ENCODE results near the gene CBLB. TPM values are rescaled to one million over a fixed set of nuclear protein-coding genes. Genes with fewer than 3 reads are reported as not detected.
A peak's percentile ranks its signal among the peaks of the same experiment; 100 is the strongest.

Gene CBLB
- total RNA-seq, 1 experiment from 2014 or later: 6.5 TPM

DNA sequence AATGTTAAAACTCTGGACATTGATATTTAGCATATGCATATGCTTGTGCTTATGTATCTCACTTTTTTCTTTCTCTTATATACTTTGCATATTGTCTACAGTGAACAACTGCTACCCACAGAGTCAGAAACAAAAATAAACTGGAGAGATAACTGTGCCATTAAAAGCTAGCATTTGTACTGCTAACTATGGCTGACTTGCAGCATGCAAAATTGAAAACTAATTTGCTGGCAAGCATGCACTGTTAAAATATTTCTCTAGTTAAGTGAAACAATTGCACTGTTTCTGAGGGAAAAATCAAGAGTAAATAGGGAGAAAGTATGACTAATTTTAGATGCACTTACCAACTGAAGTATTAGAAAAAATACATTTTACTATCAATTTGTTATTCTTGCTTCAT lies 177.8 kb downstream of the CBLB start:
- Histone ChIP-seq H3K4me3 (ENCODE audit: insufficient read depth, low read depth, low read length) (no peak overlapping the region), H3K36me3 (replicated peaks; ENCODE audit: control insufficient read depth, insufficient read depth, low read length) (peaks cover 2% of the 10 kb centered on the region; the same call in 1 of the 2 replicates), H3K27me3 (ENCODE audit: control insufficient read depth, insufficient read depth, low read length) (no peaks in the 10 kb centered on the region)
- DNase-seq: no peak

DNA sequence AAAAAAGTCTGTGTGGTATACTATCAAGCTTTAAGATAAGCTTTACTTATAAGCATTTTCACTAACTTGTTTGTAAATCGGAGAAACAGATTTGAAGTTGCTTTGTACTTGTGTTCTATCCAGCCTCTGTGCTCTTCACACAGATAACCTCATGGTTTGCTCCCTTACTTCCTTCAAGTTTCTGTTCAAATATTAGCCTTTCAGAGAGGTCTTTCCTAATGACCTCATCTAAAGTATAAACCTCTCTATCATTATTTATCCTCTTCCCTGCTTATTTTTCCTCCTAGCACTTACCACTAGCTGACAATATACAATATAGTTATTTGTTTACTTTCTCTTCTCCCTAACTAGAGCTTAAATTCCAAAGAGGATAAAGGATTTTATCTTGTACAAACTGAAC lies 180.0 kb downstream of the CBLB start:
- Histone ChIP-seq H3K4me3 (ENCODE audit: insufficient read depth, low read depth, low read length) (no peak overlapping the region), H3K27me3 (ENCODE audit: control insufficient read depth, insufficient read depth, low read length) (no peaks in the 10 kb centered on the region), H3K36me3 (replicated peaks; ENCODE audit: control insufficient read depth, insufficient read depth, low read length) (peaks cover 2% of the 10 kb centered on the region; the same call in 1 of the 2 replicates)
- no peak for DNase-seq

DNA sequence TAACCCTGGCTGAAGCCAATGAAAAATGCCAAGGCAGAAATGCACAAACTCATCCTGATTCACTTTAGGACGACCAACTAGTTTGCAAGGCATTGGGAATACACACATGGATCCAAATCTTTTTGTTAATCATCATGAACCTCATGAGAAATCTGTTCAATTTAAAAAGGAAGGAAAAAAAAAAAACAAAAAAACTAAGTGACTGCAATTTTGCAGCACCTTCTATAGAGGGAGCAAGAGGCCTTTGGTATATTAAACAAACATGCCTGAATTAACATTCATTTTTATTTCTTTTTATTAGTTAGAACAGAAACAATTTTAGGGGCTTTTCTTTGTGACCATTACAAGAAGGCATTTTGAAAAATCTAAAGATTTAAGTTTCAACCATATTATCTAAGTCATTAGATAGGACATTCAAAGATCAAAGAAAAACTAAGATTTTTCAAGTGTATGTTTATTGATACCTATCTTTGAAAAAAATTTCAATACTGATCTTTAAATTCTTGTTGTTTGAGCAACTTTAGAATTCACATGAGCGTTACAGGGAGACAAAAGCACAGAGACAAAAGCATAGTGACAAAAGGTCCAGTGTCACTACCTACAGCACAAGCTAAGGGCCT lies 182.4 kb downstream of the CBLB start:
- no peak overlapping the region for H3K4me3 ChIP-seq (ENCODE audit: insufficient read depth, low read depth, low read length)
- H3K36me3 ChIP-seq (replicated peaks; ENCODE audit: control insufficient read depth, insufficient read depth, low read length): no peaks in the 10 kb centered on the region; the same call in 1 of the 2 replicates
- H3K27me3 ChIP-seq (ENCODE audit: control insufficient read depth, insufficient read depth, low read length): no peaks in the 10 kb centered on the region
- peak; percentile 3 for DNase-seq

DNA sequence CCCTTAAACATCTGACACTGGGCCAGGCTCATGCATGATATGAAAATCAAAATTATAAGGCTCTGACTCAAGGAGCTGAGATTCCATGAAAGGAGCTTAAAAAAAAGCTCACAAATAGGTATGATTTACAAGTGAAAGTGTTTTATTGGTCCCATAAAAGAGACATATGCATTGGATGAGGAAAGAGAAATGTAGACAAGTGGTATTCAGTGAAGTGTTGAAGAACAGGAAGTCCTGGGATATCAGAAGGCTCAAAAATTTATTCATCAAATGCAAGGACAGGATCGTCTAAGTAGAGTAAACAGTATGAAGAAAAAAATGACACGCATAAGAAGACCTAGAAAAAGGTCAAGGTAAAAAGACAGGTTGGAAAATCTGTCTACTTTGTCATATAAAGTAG lies 188.9 kb downstream of the CBLB start:
- Histone ChIP-seq H3K4me3 (ENCODE audit: insufficient read depth, low read depth, low read length) (no peak overlapping the region), H3K27me3 (ENCODE audit: control insufficient read depth, insufficient read depth, low read length) (no peaks in the 10 kb centered on the region), H3K36me3 (replicated peaks; ENCODE audit: control insufficient read depth, insufficient read depth, low read length) (peaks cover 6% of the 10 kb centered on the region)
- DNase-seq: no peak

DNA sequence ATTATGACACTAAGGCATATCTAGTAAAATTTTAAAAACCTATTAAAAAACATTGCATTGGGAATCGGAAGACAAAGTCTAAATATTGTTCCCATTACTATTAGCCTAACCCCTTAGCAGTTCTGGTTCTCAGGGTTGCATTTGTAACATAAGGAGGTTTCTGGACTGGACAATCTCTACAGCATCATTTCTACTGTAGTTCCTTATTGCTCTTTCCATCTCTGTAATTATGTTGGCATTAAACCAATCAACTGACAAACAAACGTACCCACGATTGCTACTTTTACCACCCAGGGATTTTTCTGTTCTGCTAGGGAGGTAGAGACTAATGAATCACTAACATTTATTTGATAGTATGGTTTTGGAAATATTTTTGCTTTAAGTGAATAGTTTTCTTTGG lies 190.8 kb downstream of the CBLB start:
- DNase-seq: no peak
- peaks cover 6% of the 10 kb centered on the region for H3K36me3 ChIP-seq (replicated peaks; ENCODE audit: control insufficient read depth, insufficient read depth, low read length)
- no peak overlapping the region for H3K4me3 ChIP-seq (ENCODE audit: insufficient read depth, low read depth, low read length)
- no peaks in the 10 kb centered on the region for H3K27me3 ChIP-seq (ENCODE audit: control insufficient read depth, insufficient read depth, low read length)

DNA sequence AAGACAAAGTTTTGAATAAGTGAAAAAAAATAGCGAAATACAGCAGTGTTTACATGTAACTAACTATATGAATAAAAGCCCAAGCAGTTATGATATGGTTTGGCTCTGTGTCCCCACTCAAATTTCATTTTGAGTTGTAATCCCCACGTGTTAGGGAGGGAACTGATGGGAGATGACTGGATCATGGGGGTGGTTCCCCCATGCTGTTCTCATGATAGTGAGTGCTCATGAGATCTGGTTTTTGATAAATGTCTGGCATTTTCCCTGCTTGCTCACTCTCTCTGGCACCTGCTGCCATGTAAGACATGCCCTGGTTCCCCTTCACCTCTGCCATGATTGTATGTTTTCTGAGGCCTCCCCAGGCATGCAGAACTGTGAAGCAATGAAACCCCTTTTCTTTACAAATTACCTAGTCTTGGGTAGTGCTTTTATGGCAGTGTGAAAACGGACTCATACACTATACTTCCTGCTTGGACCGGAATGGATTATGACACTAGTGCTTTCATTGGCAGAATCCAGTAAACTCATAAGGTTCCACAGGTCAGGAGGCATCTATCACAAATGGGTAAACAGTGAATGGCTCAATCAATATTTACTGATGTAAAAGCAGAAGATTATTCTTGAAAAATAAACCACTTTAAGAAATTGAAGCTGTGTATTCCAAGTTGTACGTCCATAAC lies 192.1 kb downstream of the CBLB start:
- Histone ChIP-seq H3K27me3 (ENCODE audit: control insufficient read depth, insufficient read depth, low read length) (no peaks in the 10 kb centered on the region), H3K36me3 (replicated peaks; ENCODE audit: control insufficient read depth, insufficient read depth, low read length) (peaks cover 6% of the 10 kb centered on the region), H3K4me3 (ENCODE audit: insufficient read depth, low read depth, low read length) (no peak overlapping the region)
- DNase-seq: no peak

DNA sequence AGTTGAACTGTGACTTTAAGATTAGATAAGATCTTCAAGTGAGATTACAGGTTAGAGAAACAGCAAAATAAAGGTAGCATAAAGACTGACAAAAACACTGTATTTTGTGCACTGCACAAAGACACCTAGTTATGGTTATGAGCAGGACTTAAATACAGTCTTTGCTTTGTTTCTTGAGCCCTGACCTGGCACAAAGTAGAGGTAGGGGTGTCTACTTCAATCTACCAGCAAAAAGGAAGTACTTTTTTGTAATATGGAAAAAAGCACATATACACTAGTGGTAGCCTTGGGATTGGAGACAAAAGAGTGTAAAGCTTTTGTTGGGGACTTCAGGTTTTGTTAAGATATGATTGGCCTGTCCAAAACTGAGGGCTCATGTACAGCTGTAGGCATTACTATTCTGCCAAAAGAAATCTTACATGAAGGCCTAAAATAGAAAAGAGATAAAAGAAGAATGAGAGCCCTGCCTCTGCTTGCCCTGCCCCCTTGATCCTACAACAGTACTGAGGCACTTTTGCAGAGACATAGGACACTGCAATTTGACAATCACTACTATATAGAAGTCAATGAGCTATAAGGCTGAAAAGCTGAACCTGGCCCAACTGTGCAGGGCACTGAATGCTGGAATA lies 194.3 kb downstream of the CBLB start:
- Histone ChIP-seq H3K36me3 (replicated peaks; ENCODE audit: control insufficient read depth, insufficient read depth, low read length) (peaks cover 3% of the 10 kb centered on the region), H3K27me3 (ENCODE audit: control insufficient read depth, insufficient read depth, low read length) (no peaks in the 10 kb centered on the region), H3K4me3 (ENCODE audit: insufficient read depth, low read depth, low read length) (no peak overlapping the region)
- DNase-seq: no peak

DNA sequence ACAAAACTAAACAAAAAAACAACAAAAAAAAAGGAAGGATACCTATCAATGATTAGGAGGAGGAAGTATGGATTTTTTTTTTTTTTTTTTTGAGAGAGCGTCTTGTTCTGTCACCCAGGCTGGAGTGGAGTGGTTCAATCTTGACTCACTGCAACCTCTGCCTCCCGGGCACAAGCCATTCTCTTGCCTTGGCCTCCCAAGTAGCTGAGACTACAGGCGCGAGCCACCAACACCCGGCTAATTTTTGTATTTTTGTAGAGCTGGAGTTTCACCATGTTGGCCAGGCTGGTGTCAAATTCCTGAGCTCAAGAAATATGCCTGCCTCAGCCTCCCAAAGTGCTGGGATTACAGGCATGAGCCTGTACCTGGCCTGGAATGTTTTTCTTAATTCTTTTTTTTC lies 195.8 kb downstream of the CBLB start:
- H3K36me3 ChIP-seq (replicated peaks; ENCODE audit: control insufficient read depth, insufficient read depth, low read length): peaks cover 3% of the 10 kb centered on the region
- no peak for DNase-seq
- no peak overlapping the region for H3K4me3 ChIP-seq (ENCODE audit: insufficient read depth, low read depth, low read length)

DNA sequence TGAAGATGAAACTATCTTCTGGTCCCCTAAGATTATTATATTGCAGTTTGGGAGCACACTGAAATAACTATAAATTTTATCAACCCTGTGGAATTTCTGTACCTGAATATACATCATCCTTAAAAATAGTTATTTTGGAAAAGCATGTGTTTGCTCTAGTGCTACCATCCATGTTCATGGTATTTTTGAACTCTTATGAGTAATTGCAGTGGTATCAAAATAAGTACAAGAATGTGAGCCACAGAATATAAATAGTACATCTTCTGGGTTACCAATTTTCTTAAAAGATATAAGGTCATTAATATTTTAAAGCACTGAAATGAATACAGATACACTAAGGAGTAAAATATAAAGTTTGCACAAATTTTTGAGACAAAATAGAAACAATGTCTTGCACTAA lies 206.5 kb downstream of the CBLB start:
- no peak for DNase-seq
- no peak overlapping the region for H3K4me3 ChIP-seq (ENCODE audit: insufficient read depth, low read depth, low read length)
- H3K27me3 ChIP-seq (ENCODE audit: control insufficient read depth, insufficient read depth, low read length): no peaks in the 10 kb centered on the region
- peaks cover 4% of the 10 kb centered on the region for H3K36me3 ChIP-seq (replicated peaks; ENCODE audit: control insufficient read depth, insufficient read depth, low read length)

More for the DNA sequence above, 195.8 kb downstream of the CBLB start:
- H3K27me3 ChIP-seq (ENCODE audit: control insufficient read depth, insufficient read depth, low read length): no peaks in the 10 kb centered on the region

DNA sequence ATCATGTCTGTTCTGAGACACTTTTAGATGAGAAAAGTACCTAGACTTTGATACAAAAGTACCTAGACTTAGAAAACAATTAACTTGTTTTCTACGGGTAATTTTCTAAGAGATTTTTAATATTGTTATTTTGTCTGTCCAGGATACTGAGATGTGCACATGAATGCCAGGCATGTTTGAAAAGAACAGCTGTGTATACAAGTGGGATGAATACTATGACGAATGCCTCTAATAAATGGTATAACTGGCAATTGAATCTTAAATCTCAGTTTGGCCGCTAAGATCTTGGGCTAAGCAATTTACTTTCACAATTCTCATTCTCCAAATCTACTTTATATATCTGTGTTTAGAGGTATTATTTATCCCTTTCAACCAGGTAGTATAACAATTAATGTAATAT lies 207.4 kb downstream of the CBLB start:
- no peak overlapping the region for H3K4me3 ChIP-seq (ENCODE audit: insufficient read depth, low read depth, low read length)
- no peak for DNase-seq
- H3K36me3 ChIP-seq (replicated peaks; ENCODE audit: control insufficient read depth, insufficient read depth, low read length): peaks cover 4% of the 10 kb centered on the region
- H3K27me3 ChIP-seq (ENCODE audit: control insufficient read depth, insufficient read depth, low read length): no peaks in the 10 kb centered on the region

DNA sequence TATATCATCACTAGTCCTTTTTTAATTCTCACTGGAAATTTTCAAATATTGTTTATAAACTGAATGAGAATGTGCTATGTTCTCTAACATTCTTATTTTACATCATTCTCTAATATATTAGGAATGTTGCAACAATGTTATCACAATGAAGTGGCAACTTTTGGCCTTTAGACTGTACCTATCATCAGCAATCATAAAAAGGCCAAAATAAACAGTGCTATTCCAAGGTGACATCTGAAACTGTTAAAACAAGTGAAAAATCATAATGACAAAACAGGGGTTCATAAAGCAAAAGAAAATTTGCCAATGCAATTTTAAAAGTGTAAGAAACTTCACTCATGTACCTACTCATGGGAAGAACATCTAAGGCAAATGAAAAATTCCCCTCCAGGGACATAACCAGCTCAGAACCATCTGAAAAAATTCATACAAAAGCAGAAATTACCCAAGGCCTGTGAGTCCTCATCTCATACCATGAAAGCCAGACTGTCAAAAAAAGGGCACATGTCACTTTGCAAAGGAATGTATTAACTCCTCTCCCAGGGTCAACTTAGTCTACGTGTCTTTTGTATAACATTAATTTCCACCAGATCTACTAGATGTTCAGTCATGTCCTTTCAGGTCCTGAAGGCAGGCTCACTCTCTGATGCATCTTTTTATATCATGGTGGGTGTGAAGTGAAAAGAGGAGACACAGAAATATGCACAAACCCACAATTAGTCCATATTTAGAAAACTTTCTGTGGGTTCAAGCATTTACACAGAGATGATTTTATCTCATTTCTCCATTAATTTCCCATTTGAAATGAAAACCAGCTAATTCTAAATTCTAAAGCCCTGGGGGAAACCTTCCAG lies 211.9 kb downstream of the CBLB start:
- no peak overlapping the region for H3K4me3 ChIP-seq (ENCODE audit: insufficient read depth, low read depth, low read length)
- no peaks in the 10 kb centered on the region for H3K27me3 ChIP-seq (ENCODE audit: control insufficient read depth, insufficient read depth, low read length)
- no peak for DNase-seq

DNA sequence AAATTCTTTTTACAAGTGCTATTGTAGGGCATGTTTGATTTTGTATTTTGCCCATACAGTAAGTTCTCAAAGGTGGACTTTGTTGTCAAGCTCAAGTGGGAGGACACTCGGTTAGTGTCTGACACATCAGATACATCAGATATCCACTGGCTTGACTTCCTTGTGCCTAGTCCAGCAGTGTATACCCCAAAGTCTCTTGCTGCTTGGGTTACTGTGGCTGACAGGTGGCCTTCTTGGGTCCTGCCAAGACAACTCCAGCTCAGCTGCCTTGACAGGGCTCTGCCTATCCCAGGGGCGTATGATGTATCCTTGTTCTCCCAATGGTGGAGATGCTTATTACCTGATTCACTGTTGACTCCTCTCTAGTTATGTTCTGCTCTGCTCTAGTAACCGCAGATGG lies 214.9 kb downstream of the CBLB start:
- Histone ChIP-seq H3K27me3 (ENCODE audit: control insufficient read depth, insufficient read depth, low read length) (no peaks in the 10 kb centered on the region), H3K36me3 (replicated peaks; ENCODE audit: control insufficient read depth, insufficient read depth, low read length) (peaks cover 4% of the 10 kb centered on the region; the same call in 1 of the 2 replicates), H3K4me3 (ENCODE audit: insufficient read depth, low read depth, low read length) (no peak overlapping the region)
- DNase-seq: no peak

More for the DNA sequence above, 211.9 kb downstream of the CBLB start:
- H3K36me3 ChIP-seq (replicated peaks; ENCODE audit: control insufficient read depth, insufficient read depth, low read length): peaks cover 4% of the 10 kb centered on the region

DNA sequence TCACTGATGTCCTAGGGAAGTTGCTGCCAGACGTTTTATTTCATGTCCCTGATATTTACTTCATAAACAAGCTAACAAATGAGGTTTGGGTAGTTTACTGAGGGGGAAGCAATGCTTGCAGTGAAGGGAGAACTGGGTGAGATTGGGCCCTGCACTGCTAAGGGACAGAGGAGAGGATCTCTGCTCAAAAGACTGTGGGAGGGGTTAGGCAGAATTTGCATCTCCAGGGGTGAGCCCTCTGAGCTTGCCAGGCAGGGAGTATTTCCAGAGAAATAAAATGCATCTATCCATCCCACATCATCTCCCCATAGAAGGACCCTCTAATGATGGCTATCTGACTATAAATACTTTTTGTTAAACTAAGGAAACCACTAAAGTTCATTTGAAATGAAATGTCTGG lies 215.6 kb downstream of the CBLB start:
- no peaks in the 10 kb centered on the region for H3K36me3 ChIP-seq (replicated peaks; ENCODE audit: control insufficient read depth, insufficient read depth, low read length)
- DNase-seq: peak; percentile 4
- H3K4me3 ChIP-seq (ENCODE audit: insufficient read depth, low read depth, low read length): no peak overlapping the region
- H3K27me3 ChIP-seq (ENCODE audit: control insufficient read depth, insufficient read depth, low read length): no peaks in the 10 kb centered on the region

DNA sequence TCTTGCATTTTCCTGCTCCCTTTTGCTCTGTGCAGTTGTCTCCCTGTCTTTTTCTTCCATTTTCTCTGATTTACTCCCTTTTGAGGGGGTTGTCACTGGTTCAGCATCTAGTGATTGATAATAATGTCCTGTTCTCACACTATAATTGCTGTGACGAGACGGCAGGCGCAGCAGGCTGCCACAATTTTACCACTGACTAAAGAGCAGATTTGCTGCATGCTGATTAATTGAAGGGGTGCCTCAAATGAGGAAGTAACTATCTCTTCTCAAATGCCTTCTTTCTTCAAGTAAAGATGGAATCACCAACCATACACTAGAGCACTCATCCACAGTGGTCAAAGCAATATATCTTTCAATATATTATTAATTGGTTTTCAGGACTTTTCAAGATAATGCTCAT lies 219.3 kb downstream of the CBLB start:
- Histone ChIP-seq H3K4me3 (ENCODE audit: insufficient read depth, low read depth, low read length) (no peak overlapping the region), H3K36me3 (replicated peaks; ENCODE audit: control insufficient read depth, insufficient read depth, low read length) (no peaks in the 10 kb centered on the region), H3K27me3 (ENCODE audit: control insufficient read depth, insufficient read depth, low read length) (no peaks in the 10 kb centered on the region)
- DNase-seq: no peak

Measured in H7 (cell line).